ENCODE data around the gene DCTPP1.

Gene DCTPP1

GRCh38 chr16:30447512-30448226 is 17.8 kb upstream of the DCTPP1 start:
- no peak for DNase-seq (ENCODE audit: low read depth in 1 of 2, low spot score in 1 of 2)

- DNase-seq (ENCODE audit: low read depth in 1 of 2, low spot score in 1 of 2), result no peak
Measured at GRCh38 chr16:30446203-30446595, 16.4 kb upstream of the DCTPP1 start.

- peak; percentile 92 to 94 for DNase-seq (ENCODE audit: low read depth in 1 of 2, low spot score in 1 of 2)
Measured at GRCh38 chr16:30445408-30446202, 15.8 kb upstream of the DCTPP1 start, which contains the start of gene SEPHS2. Gene SEPHS2, minus strand, starts transcription at chr16:30445874. Its CDS starts 147 bp downstream, at chr16:30445727.

- no peak for DNase-seq (ENCODE audit: low read depth in 1 of 2, low spot score in 1 of 2)
Measured at GRCh38 chr16:30445149-30445407, 15.2 kb upstream of the DCTPP1 start.

GRCh38 chr16:30444231-30445148 is 14.7 kb upstream of the DCTPP1 start:
- no peak for DNase-seq (ENCODE audit: low read depth in 1 of 2, low spot score in 1 of 2)

- no peak for DNase-seq (ENCODE audit: low read depth in 1 of 2, low spot score in 1 of 2)
Measured at GRCh38 chr16:30443631-30444030, 13.8 kb upstream of the DCTPP1 start.

GRCh38 chr16:30439720-30440348 is 10.0 kb upstream of the DCTPP1 start:
- no peak for DNase-seq (ENCODE audit: low read depth in 1 of 2, low spot score in 1 of 2)

- DNase-seq (ENCODE audit: low read depth in 1 of 2, low spot score in 1 of 2), result no peak
Measured at GRCh38 chr16:30438835-30439234, 9.0 kb upstream of the DCTPP1 start.

GRCh38 chr16:30437511-30438046 is 7.7 kb upstream of the DCTPP1 start:
- DNase-seq (ENCODE audit: low read depth in 1 of 2, low spot score in 1 of 2), result no peak

- DNase-seq (ENCODE audit: low read depth in 1 of 2, low spot score in 1 of 2), result no peak
Measured at GRCh38 chr16:30434852-30435251, 5.0 kb upstream of the DCTPP1 start.

- DNase-seq (ENCODE audit: low read depth in 1 of 2, low spot score in 1 of 2), result no peak
Measured at GRCh38 chr16:30430428-30430970, 669 bp upstream of the DCTPP1 start.

- no peak for DNase-seq (ENCODE audit: low read depth in 1 of 2, low spot score in 1 of 2)
Measured at GRCh38 chr16:30429418-30429677, 482 bp downstream of the DCTPP1 start.

GRCh38 chr16:30428055-30428454 is 1.8 kb downstream of the DCTPP1 start:
- DNase-seq (ENCODE audit: low read depth in 1 of 2, low spot score in 1 of 2), result no peak

- no peak for DNase-seq (ENCODE audit: low read depth in 1 of 2, low spot score in 1 of 2)
Measured at GRCh38 chr16:30421010-30421409, 8.8 kb downstream of the DCTPP1 start.

GRCh38 chr16:30418350-30419181 is 11.3 kb downstream of the DCTPP1 start:
- no peak for DNase-seq (ENCODE audit: low read depth in 1 of 2, low spot score in 1 of 2)

GRCh38 chr16:30417529-30418349 is 12.1 kb downstream of the DCTPP1 start:
- peak; percentile 77 to 78 for DNase-seq (ENCODE audit: low read depth in 1 of 2, low spot score in 1 of 2)

GRCh38 chr16:30416624-30417528 is 13.0 kb downstream of the DCTPP1 start:
- no peak for DNase-seq (ENCODE audit: low read depth in 1 of 2, low spot score in 1 of 2)

- DNase-seq (ENCODE audit: low read depth in 1 of 2, low spot score in 1 of 2), result no peak
Measured at GRCh38 chr16:30416047-30416603, 13.7 kb downstream of the DCTPP1 start.
